Adrenal gland (tissue), 5 donors: ENCODE measurements around the gene ARHGEF28.

Experiments
- CTCF ChIP-seq, 6 experiments: fragments of 450-650 bp in 4 of 6; fragments of 200-600 bp in 2 of 6; sonication (generic) in 1 of 6; IDR thresholded peaks; 1 replicate in 5 of 6; 2 replicates in 1 of 6; pipeline versions ENCODE4 v1.5.1 to v1.8.0; 2016 to 2021; ENCODE audit warnings: antibody characterized with exemption in 6 of 6, mild to moderate bottlenecking in 2 of 6, moderate library complexity in 1 of 6
- POLR2A ChIP-seq, 2 donors: fragments of 450-650 bp; IDR thresholded peaks; one replicate each; pipeline ENCODE4 v1.6.1; 2017; ENCODE audit warnings: antibody characterized with exemption in 2 of 2, mild to moderate bottlenecking in 2 of 2, moderate library complexity in 1 of 2
- donor health status: DM: no; HTN: no; CAD: no.

- no peak for TF ChIP-seq POLR2A (IDR thresholded peaks at IDR 0.05)
- no peak for TF ChIP-seq CTCF (IDR thresholded peaks at IDR 0.05)
Observed at GRCh38 chr5:73702951-73703350, 77.0 kb downstream of the ARHGEF28 start.
